ENCODE results near the gene P2RX3.

DNA sequence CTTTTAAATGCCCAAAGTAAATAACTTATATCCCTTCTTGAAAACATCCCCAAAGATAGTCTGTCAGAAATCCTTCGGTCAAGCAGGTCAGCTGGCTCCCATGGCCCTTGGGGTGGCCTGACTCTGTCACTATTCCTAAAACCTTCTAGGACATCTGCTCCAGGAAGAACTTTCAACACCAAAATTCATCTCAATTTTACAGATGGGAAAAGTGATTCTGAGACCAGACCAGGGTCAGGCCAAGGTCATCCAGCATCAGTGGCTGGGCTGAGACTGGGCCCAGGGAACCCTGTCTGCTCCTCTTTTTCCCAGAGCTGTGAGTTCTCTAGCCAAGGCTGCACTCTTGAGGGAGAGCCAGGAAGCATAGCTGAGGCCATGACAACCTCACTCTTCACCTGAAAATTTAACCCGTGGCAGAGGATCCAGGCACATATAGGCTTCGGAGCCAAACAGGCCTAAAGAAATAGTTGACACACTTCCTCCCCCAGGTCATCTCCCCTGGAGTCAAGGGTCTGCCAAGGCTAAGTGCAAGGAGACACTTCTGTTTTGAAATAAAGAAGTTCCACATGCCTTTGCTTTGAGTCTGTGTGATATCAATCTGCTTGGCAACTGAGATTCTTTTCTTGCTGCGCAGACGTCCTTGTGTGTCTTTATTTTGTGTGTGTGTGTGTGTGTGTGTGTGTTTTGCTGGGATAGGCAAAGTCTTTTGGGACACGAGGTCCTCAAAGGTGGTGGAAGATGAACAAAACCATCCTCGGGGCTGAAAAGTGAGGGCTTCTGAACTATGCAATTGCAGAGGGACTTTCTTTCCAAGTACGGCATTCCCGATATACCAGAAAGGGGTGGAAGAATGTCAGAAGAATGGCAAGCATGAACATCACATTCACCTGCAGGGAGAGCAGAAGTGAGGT is 69.1 kb downstream of the P2RX3 start:
- TF ChIP-seq, protein P1, sequence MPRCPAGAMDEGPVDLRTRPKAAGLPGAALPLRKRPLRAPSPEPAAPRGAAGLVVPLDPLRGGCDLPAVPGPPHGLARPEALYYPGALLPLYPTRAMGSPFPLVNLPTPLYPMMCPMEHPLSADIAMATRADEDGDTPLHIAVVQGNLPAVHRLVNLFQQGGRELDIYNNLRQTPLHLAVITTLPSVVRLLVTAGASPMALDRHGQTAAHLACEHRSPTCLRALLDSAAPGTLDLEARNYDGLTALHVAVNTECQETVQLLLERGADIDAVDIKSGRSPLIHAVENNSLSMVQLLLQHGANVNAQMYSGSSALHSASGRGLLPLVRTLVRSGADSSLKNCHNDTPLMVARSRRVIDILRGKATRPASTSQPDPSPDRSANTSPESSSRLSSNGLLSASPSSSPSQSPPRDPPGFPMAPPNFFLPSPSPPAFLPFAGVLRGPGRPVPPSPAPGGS (IDR thresholded peaks at IDR 0.05; ENCODE audit: borderline replicate concordance, insufficient read depth, low read depth, low read length, poor library complexity, severe bottlenecking), result no peak
- TF ChIP-seq ZNF274 (IDR thresholded peaks at IDR 0.05; ENCODE audit: insufficient read depth, insufficient read length), result no peak
- TF ChIP-seq FOS (IDR thresholded peaks at IDR 0.05; ENCODE audit: borderline replicate concordance, extremely low read depth, insufficient read length), result no peak
- no peak for TF ChIP-seq NRF1 (conservative IDR thresholded peaks at IDR 0.05; ENCODE audit: low read depth, low read length)
- TF ChIP-seq, protein P2, sequence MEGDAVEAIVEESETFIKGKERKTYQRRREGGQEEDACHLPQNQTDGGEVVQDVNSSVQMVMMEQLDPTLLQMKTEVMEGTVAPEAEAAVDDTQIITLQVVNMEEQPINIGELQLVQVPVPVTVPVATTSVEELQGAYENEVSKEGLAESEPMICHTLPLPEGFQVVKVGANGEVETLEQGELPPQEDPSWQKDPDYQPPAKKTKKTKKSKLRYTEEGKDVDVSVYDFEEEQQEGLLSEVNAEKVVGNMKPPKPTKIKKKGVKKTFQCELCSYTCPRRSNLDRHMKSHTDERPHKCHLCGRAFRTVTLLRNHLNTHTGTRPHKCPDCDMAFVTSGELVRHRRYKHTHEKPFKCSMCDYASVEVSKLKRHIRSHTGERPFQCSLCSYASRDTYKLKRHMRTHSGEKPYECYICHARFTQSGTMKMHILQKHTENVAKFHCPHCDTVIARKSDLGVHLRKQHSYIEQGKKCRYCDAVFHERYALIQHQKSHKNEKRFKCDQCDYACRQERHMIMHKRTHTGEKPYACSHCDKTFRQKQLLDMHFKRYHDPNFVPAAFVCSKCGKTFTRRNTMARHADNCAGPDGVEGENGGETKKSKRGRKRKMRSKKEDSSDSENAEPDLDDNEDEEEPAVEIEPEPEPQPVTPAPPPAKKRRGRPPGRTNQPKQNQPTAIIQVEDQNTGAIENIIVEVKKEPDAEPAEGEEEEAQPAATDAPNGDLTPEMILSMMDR (IDR thresholded peaks at IDR 0.05 in 2 of 3, conservative IDR thresholded peaks at IDR 0.05 in 1 of 3; ENCODE audit: control insufficient read depth in 2 of 3, extremely low read depth in 1 of 3, insufficient read depth in 1 of 3, low read depth in 3 of 3, low read length in 3 of 3), result no peak
- TF ChIP-seq, protein P3, sequence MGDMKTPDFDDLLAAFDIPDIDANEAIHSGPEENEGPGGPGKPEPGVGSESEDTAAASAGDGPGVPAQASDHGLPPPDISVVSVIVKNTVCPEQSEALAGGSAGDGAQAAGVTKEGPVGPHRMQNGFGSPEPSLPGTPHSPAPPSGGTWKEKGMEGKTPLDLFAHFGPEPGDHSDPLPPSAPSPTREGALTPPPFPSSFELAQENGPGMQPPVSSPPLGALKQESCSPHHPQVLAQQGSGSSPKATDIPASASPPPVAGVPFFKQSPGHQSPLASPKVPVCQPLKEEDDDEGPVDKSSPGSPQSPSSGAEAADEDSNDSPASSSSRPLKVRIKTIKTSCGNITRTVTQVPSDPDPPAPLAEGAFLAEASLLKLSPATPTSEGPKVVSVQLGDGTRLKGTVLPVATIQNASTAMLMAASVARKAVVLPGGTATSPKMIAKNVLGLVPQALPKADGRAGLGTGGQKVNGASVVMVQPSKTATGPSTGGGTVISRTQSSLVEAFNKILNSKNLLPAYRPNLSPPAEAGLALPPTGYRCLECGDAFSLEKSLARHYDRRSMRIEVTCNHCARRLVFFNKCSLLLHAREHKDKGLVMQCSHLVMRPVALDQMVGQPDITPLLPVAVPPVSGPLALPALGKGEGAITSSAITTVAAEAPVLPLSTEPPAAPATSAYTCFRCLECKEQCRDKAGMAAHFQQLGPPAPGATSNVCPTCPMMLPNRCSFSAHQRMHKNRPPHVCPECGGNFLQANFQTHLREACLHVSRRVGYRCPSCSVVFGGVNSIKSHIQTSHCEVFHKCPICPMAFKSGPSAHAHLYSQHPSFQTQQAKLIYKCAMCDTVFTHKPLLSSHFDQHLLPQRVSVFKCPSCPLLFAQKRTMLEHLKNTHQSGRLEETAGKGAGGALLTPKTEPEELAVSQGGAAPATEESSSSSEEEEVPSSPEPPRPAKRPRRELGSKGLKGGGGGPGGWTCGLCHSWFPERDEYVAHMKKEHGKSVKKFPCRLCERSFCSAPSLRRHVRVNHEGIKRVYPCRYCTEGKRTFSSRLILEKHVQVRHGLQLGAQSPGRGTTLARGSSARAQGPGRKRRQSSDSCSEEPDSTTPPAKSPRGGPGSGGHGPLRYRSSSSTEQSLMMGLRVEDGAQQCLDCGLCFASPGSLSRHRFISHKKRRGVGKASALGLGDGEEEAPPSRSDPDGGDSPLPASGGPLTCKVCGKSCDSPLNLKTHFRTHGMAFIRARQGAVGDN (IDR thresholded peaks at IDR 0.05), result no peak
- TF ChIP-seq RCOR1 (conservative IDR thresholded peaks at IDR 0.05; ENCODE audit: low read depth, low read length), result no peak
- no peak for TF ChIP-seq EP300 (IDR thresholded peaks at IDR 0.05; ENCODE audit: borderline replicate concordance in 1 of 2, control insufficient read depth in 1 of 2, low read depth in 2 of 2, low read length in 2 of 2)
- no peak for TF ChIP-seq POLR2A (IDR thresholded peaks at IDR 0.05; ENCODE audit: low read depth, low read length)
- TF ChIP-seq EZH2 (IDR thresholded peaks at IDR 0.05; ENCODE audit: borderline replicate concordance, control insufficient read depth, low read depth, low read length), result no peak
- TF ChIP-seq HCFC1 (IDR thresholded peaks at IDR 0.05; ENCODE audit: low read length), result no peak
- TF ChIP-seq SIN3A (IDR thresholded peaks at IDR 0.05; ENCODE audit: low read depth, low read length), result no peak
